ENCODE results near the gene PIK3R1. TPM values are rescaled to one million over a fixed set of nuclear protein-coding genes. Genes with fewer than 3 reads are reported as not detected.

Gene PIK3R1
- polyA plus RNA-seq (2013, experiment 1 of 2): 22.1 TPM
- 22.7 TPM for polyA plus RNA-seq (2013, experiment 2 of 2)

DNA sequence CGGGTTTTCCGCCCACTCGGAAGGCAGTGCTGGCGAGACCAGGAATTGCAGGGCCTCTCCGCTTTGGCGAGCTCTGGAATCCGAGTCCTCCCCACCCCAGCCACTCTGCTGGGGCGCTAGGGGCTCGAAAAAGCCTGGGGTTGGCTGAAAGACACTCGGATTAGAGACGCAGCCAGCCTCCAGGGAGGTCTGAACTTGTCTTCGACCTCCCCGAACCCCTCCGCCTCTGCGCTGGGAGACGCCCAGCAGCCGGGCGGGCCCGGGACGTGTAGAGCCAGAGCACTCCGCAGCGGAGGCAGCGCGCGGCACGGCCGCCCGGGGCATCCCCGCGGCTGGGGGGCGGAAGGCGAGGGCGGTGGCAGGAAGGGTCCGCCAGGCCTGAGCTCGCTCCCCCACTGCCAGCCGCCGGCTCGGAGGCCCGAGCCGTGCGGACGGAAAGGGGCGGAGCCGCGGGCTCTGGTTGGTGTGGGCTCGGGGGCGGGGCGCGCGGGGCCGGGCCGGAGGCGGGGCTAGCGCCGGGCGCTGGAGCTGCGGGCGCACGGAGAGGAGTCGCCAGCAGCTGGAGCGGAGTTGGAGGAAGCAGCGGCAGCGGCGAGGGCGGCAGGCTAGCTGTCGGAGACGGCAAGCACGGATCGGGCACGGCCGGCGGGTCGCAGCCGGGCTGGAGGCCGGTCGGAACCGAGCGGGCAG is at the start of gene PIK3R1:
Gene PIK3R1 (plus strand): TSS at position 549 of the 690 bp plus-strand sequence. CDS start 10,920 bp downstream, outside the sequence.
- H3K4ac ChIP-seq (ENCODE audit: low read depth, low read length): peak within 1 kb of the TSS; percentile 8
- peaks cover 13% of the 10 kb centered on the region for H3K79me2 ChIP-seq (ENCODE audit: control insufficient read depth, insufficient read depth, low read length)
- H3K79me1 ChIP-seq (ENCODE audit: low read length): peaks cover 5% of the 10 kb centered on the region
- peak within 1 kb of the TSS; percentile 86 for H3K4me2 ChIP-seq (ENCODE audit: low read length)
- peak within 1 kb of the TSS; percentile 94 for H3K56ac ChIP-seq (ENCODE audit: low read length)
- H4K5ac ChIP-seq (ENCODE audit: low read length): no peak within 1 kb of the TSS
- H2BK120ac ChIP-seq (ENCODE audit: low read depth, low read length): no peak within 1 kb of the TSS
- no peak within 1 kb of the TSS for H2AK5ac ChIP-seq (ENCODE audit: low read length)
- DNase-seq: peak; percentile 96
- peak within 1 kb of the TSS; percentile 30 for H4K8ac ChIP-seq (ENCODE audit: low read depth, low read length)
- peak within 1 kb of the TSS; percentile 94 for H3K9ac ChIP-seq (ENCODE audit: low read length)
- H3K27ac ChIP-seq (ENCODE audit: low read depth, low read length): peak within 1 kb of the TSS; percentile 88
- peak within 1 kb of the TSS; percentile 94 for H3K23ac ChIP-seq (ENCODE audit: low read length)
- H3K27me3 ChIP-seq (ENCODE audit: insufficient read depth, low read length, poor library complexity): no peaks in the 10 kb centered on the region
- H3K4me1 ChIP-seq (ENCODE audit: control insufficient read depth, low read depth, low read length): no peaks in the 10 kb centered on the region
- H3K4me3 ChIP-seq (ENCODE audit: low read length): peak within 1 kb of the TSS; percentile 64
- peak within 1 kb of the TSS; percentile 7 for H2BK5ac ChIP-seq (ENCODE audit: low read length)
- H3K18ac ChIP-seq (ENCODE audit: low read length): peak within 1 kb of the TSS; percentile 62
- WGBS (ENCODE audit: extremely low coverage, insufficient coverage, low lambda C conversion rate): no CpG with 5 or more reads among the region's 78 CpGs
- H3K36me3 ChIP-seq (ENCODE audit: control insufficient read depth, insufficient read depth, low read length): no peaks in the 10 kb centered on the region
- no peak within 1 kb of the TSS for H2BK15ac ChIP-seq (replicated peaks; ENCODE audit: low read depth)

DNA sequence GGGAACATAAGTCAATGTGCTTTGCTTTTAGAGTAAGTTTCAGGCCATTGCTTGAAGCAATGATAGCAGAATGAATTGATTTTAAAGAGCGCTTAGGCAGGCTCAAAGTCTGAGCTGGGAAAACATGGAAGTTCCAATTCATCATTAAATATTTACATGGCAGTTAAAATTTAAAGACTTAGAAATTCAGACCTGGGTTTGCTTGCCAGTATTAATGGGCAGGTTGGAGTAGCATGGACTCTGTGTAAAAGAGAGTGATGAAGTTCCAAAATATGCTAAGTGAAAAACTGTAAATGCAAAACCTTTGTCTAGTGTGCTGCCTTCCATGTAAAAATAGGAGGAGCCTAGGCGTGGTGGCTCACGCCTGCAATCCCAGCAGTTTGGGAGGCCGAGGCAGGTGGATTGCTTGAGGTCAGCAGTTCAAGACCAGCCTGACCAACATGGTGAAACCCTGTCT is 48.3 kb upstream of the PIK3R1 start:
- H2AK5ac ChIP-seq (ENCODE audit: low read length): no peak overlapping the region
- H4K5ac ChIP-seq (ENCODE audit: low read length): no peak overlapping the region
- no peak overlapping the region for H2BK120ac ChIP-seq (ENCODE audit: low read depth, low read length)
- no peak overlapping the region for H3K4me3 ChIP-seq (ENCODE audit: low read length)
- H3K79me2 ChIP-seq (ENCODE audit: control insufficient read depth, insufficient read depth, low read length): no peaks in the 10 kb centered on the region
- WGBS (ENCODE audit: extremely low coverage, insufficient coverage, low lambda C conversion rate): no CpG with 5 or more reads among the region's 4 CpGs
- no peaks in the 10 kb centered on the region for H3K79me1 ChIP-seq (ENCODE audit: low read length)
- H3K36me3 ChIP-seq (ENCODE audit: control insufficient read depth, insufficient read depth, low read length): no peaks in the 10 kb centered on the region
- H3K23ac ChIP-seq (ENCODE audit: low read length): no peak overlapping the region
- no peak overlapping the region for H3K9ac ChIP-seq (ENCODE audit: low read length)
- no peak for DNase-seq
- no peak overlapping the region for H4K8ac ChIP-seq (ENCODE audit: low read depth, low read length)
- H3K4me2 ChIP-seq (ENCODE audit: low read length): no peak overlapping the region
- H2BK5ac ChIP-seq (ENCODE audit: low read length): no peak overlapping the region
- no peaks in the 10 kb centered on the region for H3K4me1 ChIP-seq (ENCODE audit: control insufficient read depth, low read depth, low read length)
- H3K27me3 ChIP-seq (ENCODE audit: insufficient read depth, low read length, poor library complexity): no peaks in the 10 kb centered on the region
- no peak overlapping the region for H3K27ac ChIP-seq (ENCODE audit: low read depth, low read length)
- no peak overlapping the region for H3K4ac ChIP-seq (ENCODE audit: low read depth, low read length)
- no peak overlapping the region for H3K56ac ChIP-seq (ENCODE audit: low read length)
- H2BK15ac ChIP-seq (replicated peaks; ENCODE audit: low read depth): no peak overlapping the region
- H3K18ac ChIP-seq (ENCODE audit: low read length): no peak overlapping the region

DNA sequence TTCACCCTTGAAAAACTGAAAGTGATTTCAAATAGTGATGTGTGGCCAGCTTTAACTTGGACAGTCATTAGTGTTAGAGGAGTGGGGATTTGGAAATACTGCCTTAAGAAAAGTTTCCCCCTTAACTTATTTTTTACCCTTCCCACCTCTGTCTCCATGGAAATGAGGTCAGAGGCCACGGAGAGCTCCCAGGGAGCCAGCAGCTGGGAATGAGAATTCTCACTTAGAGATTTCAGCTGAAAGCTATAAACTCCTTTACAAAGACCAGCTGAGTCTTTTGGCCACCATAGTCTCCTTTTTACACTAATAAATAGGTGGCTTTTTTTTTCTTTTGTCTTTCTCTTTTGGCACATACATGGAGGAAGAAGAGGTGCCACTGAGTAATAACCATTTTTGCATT is 45.7 kb upstream of the PIK3R1 start:
- Histone ChIP-seq H3K9ac (ENCODE audit: low read length) (no peak overlapping the region), H3K4me3 (ENCODE audit: low read length) (no peak overlapping the region)

DNA sequence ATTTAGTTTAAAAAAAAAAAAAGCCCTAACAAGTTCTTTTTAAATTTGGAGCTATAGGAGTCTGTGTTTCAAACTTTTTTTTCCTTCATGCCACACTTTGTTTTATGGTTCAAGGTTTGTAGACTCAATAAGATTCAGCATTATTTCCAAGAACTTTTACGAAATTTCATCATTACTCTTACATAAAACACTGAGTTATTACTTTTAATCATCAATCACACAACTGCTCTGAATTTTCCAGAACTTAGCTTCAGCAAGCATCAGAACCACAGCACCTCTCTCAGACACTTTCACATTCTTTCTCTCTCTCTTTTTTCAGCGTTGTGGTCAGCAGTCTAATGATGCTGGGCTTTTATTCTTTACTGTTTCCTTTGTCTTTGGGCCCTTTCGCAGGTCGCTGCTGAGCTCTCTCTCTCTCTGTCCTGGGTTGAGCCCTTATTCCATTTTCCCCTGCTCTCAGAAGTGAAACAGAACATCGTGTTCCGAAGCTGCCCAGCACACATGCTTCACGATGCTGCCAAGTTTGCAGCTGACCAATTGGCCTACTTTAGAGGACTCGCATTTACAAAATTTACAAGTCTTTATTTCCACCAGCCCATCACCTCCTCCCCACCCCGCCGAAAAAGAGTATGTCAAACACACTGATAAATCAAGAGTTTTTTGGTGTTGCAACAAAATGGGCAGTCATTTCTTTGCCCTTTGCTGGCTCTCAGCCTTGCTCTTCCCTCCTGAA is 44.6 kb upstream of the PIK3R1 start:
- H2BK5ac ChIP-seq (ENCODE audit: low read length): no peak overlapping the region
- no peaks in the 10 kb centered on the region for H3K79me1 ChIP-seq (ENCODE audit: low read length)
- no peak overlapping the region for H2AK5ac ChIP-seq (ENCODE audit: low read length)
- H4K8ac ChIP-seq (ENCODE audit: low read depth, low read length): peak overlapping the region; percentile 65
- no peak overlapping the region for H4K5ac ChIP-seq (ENCODE audit: low read length)
- H3K4me2 ChIP-seq (ENCODE audit: low read length): no peak overlapping the region
- H2BK120ac ChIP-seq (ENCODE audit: low read depth, low read length): no peak overlapping the region
- H3K36me3 ChIP-seq (ENCODE audit: control insufficient read depth, insufficient read depth, low read length): no peaks in the 10 kb centered on the region
- no peaks in the 10 kb centered on the region for H3K79me2 ChIP-seq (ENCODE audit: control insufficient read depth, insufficient read depth, low read length)
- H3K4ac ChIP-seq (ENCODE audit: low read depth, low read length): no peak overlapping the region
- no peaks in the 10 kb centered on the region for H3K4me1 ChIP-seq (ENCODE audit: control insufficient read depth, low read depth, low read length)
- no peak for DNase-seq
- H2BK15ac ChIP-seq (replicated peaks; ENCODE audit: low read depth): no peak overlapping the region
- no peak overlapping the region for H3K4me3 ChIP-seq (ENCODE audit: low read length)
- H3K56ac ChIP-seq (ENCODE audit: low read length): peak overlapping the region; percentile 0
- H3K27ac ChIP-seq (ENCODE audit: low read depth, low read length): no peak overlapping the region
- no peaks in the 10 kb centered on the region for H3K27me3 ChIP-seq (ENCODE audit: insufficient read depth, low read length, poor library complexity)
- 100% methylated on average over 1 of the region's 10 CpGs for WGBS (ENCODE audit: extremely low coverage, insufficient coverage, low lambda C conversion rate)
- no peak overlapping the region for H3K23ac ChIP-seq (ENCODE audit: low read length)
- H3K9ac ChIP-seq (ENCODE audit: low read length): no peak overlapping the region
- H3K18ac ChIP-seq (ENCODE audit: low read length): no peak overlapping the region

More for the DNA sequence above, 45.7 kb upstream of the PIK3R1 start:
- no CpG with 5 or more reads among the region's 1 CpG for WGBS (ENCODE audit: extremely low coverage, insufficient coverage, low lambda C conversion rate)
- H3K79me1 ChIP-seq (ENCODE audit: low read length): no peaks in the 10 kb centered on the region
- no peak overlapping the region for H2AK5ac ChIP-seq (ENCODE audit: low read length)
- no peak overlapping the region for H3K27ac ChIP-seq (ENCODE audit: low read depth, low read length)
- no peak overlapping the region for H3K4ac ChIP-seq (ENCODE audit: low read depth, low read length)
- no peak overlapping the region for H3K18ac ChIP-seq (ENCODE audit: low read length)
- H3K4me2 ChIP-seq (ENCODE audit: low read length): no peak overlapping the region
- no peak overlapping the region for H2BK15ac ChIP-seq (replicated peaks; ENCODE audit: low read depth)
- H3K23ac ChIP-seq (ENCODE audit: low read length): no peak overlapping the region
- H3K27me3 ChIP-seq (ENCODE audit: insufficient read depth, low read length, poor library complexity): no peaks in the 10 kb centered on the region
- no peak overlapping the region for H2BK120ac ChIP-seq (ENCODE audit: low read depth, low read length)
- H2BK5ac ChIP-seq (ENCODE audit: low read length): no peak overlapping the region
- no peak overlapping the region for H4K8ac ChIP-seq (ENCODE audit: low read depth, low read length)
- DNase-seq: peak; percentile 33
- no peaks in the 10 kb centered on the region for H3K79me2 ChIP-seq (ENCODE audit: control insufficient read depth, insufficient read depth, low read length)
- H4K5ac ChIP-seq (ENCODE audit: low read length): no peak overlapping the region
- no peaks in the 10 kb centered on the region for H3K36me3 ChIP-seq (ENCODE audit: control insufficient read depth, insufficient read depth, low read length)
- H3K56ac ChIP-seq (ENCODE audit: low read length): no peak overlapping the region
- H3K4me1 ChIP-seq (ENCODE audit: control insufficient read depth, low read depth, low read length): no peaks in the 10 kb centered on the region

DNA sequence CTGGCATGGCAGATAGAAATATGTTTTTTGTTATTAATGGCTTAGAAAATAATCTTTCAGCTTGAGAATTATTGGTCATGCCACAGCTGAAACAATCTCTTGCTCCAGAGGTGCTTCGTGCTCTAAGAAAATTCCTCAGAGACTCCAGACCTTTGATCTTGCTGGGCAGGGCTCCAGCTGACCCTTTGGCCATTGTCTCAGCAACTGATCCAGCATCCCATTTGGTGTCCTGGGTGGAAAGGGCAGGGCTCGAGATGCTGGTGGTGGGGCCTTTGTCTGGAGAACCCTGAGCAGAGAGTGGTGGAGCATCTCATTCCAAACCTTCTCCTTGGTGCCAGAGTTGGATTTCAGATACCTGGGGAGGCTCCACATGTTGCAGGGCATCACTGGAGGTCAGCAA is 43.2 kb upstream of the PIK3R1 start:
- H3K36me3 ChIP-seq (ENCODE audit: control insufficient read depth, insufficient read depth, low read length): no peaks in the 10 kb centered on the region
- no peak overlapping the region for H2BK15ac ChIP-seq (replicated peaks; ENCODE audit: low read depth)
- no peak overlapping the region for H3K4ac ChIP-seq (ENCODE audit: low read depth, low read length)
- no peak overlapping the region for H3K23ac ChIP-seq (ENCODE audit: low read length)
- no peak for DNase-seq
- H2AK5ac ChIP-seq (ENCODE audit: low read length): no peak overlapping the region
- H4K8ac ChIP-seq (ENCODE audit: low read depth, low read length): no peak overlapping the region
- no peak overlapping the region for H2BK5ac ChIP-seq (ENCODE audit: low read length)
- H3K27me3 ChIP-seq (ENCODE audit: insufficient read depth, low read length, poor library complexity): no peaks in the 10 kb centered on the region
- no peak overlapping the region for H2BK120ac ChIP-seq (ENCODE audit: low read depth, low read length)
- no peak overlapping the region for H3K18ac ChIP-seq (ENCODE audit: low read length)
- H3K27ac ChIP-seq (ENCODE audit: low read depth, low read length): no peak overlapping the region
- H3K4me1 ChIP-seq (ENCODE audit: control insufficient read depth, low read depth, low read length): no peaks in the 10 kb centered on the region
- H4K5ac ChIP-seq (ENCODE audit: low read length): no peak overlapping the region
- H3K56ac ChIP-seq (ENCODE audit: low read length): no peak overlapping the region
- H3K4me2 ChIP-seq (ENCODE audit: low read length): no peak overlapping the region
- no peak overlapping the region for H3K4me3 ChIP-seq (ENCODE audit: low read length)
- H3K9ac ChIP-seq (ENCODE audit: low read length): no peak overlapping the region
- H3K79me2 ChIP-seq (ENCODE audit: control insufficient read depth, insufficient read depth, low read length): no peaks in the 10 kb centered on the region
- no CpG with 5 or more reads among the region's 2 CpGs for WGBS (ENCODE audit: extremely low coverage, insufficient coverage, low lambda C conversion rate)
- H3K79me1 ChIP-seq (ENCODE audit: low read length): no peaks in the 10 kb centered on the region
